Adipocyte (in vitro differentiated cells): ENCODE data around the gene MYO1E.
A peak's percentile ranks its signal among the peaks of the same experiment; 100 is the strongest.

ENCODE experiments used
- DNase-seq: peaks from one replicate; pipeline ENCODE4 v3.0.0-alpha.2; 2015; ENCODE audit warnings: low read depth
- H3K27me3 ChIP-seq: replicated peaks from 2 replicates; pipeline ENCODE4 v1.7.0; 2013; ENCODE audit warnings: mild to moderate bottlenecking, low read length, moderate library complexity; ENCODE audit not compliant: control insufficient read depth, insufficient read depth
- H3K36me3 ChIP-seq: 2 replicates; pipeline ENCODE4 v1.7.0; 2013; ENCODE audit warnings: low read length, mild to moderate bottlenecking, moderate library complexity; ENCODE audit not compliant: control insufficient read depth, insufficient read depth, severe bottlenecking
- H3K4me1 ChIP-seq: 2 replicates; pipeline ENCODE4 v1.7.0; 2013; ENCODE audit warnings: mild to moderate bottlenecking, low read length, moderate library complexity; ENCODE audit not compliant: control insufficient read depth, insufficient read depth
- H3K4me3 ChIP-seq: 2 replicates; pipeline ENCODE4 v1.7.0; 2013; ENCODE audit warnings: mild to moderate bottlenecking, low read length, moderate library complexity
- H3K9ac ChIP-seq: 2 replicates; pipeline ENCODE4 v1.7.0; 2013; ENCODE audit warnings: mild to moderate bottlenecking, low read length, moderate library complexity
- H3K9me3 ChIP-seq: 2 replicates; pipeline ENCODE4 v1.7.0; 2013; ENCODE audit warnings: mild to moderate bottlenecking, low read length, moderate library complexity; ENCODE audit not compliant: control insufficient read depth

Gene MYO1E

GRCh38 chr15:59177317-59177660 is 195.4 kb downstream of the MYO1E start:
- Histone ChIP-seq H3K9me3 (peaks cover 5% of the 10 kb centered on the region), H3K27me3 (no peaks in the 10 kb centered on the region), H3K9ac (no peak overlapping the region), H3K4me3 (no peak overlapping the region), H3K36me3 (peaks cover 48% of the 10 kb centered on the region), H3K4me1 (peaks cover 39% of the 10 kb centered on the region)
- DNase-seq, result no peak

GRCh38 chr15:59176653-59177316 is 195.9 kb downstream of the MYO1E start:
- DNase-seq, result no peak
- peaks cover 46% of the 10 kb centered on the region for H3K36me3 ChIP-seq
- no peak overlapping the region for H3K4me3 ChIP-seq
- H3K9ac ChIP-seq, result no peak overlapping the region
- peaks cover 4% of the 10 kb centered on the region for H3K9me3 ChIP-seq
- peaks cover 39% of the 10 kb centered on the region for H3K4me1 ChIP-seq
- no peaks in the 10 kb centered on the region for H3K27me3 ChIP-seq

- Histone ChIP-seq H3K9ac (peak overlapping the region; percentile 67), H3K4me1 (peaks cover 41% of the 10 kb centered on the region), H3K27me3 (no peaks in the 10 kb centered on the region), H3K4me3 (peak overlapping the region; percentile 23), H3K36me3 (peaks cover 41% of the 10 kb centered on the region), H3K9me3 (no peaks in the 10 kb centered on the region)
- peak; percentile 89 for DNase-seq
Observed at GRCh38 chr15:59174835-59175831, 197.5 kb downstream of the MYO1E start.

- peak overlapping the region; percentile 67 for H3K9ac ChIP-seq
- DNase-seq, result no peak
- H3K36me3 ChIP-seq, result peaks cover 36% of the 10 kb centered on the region
- no peaks in the 10 kb centered on the region for H3K27me3 ChIP-seq
- no peaks in the 10 kb centered on the region for H3K9me3 ChIP-seq
- no peak overlapping the region for H3K4me3 ChIP-seq
- H3K4me1 ChIP-seq, result peaks cover 48% of the 10 kb centered on the region
Observed at GRCh38 chr15:59174151-59174834, 198.4 kb downstream of the MYO1E start.

GRCh38 chr15:59173194-59173593 is 199.5 kb downstream of the MYO1E start:
- H3K4me3 ChIP-seq, result no peak overlapping the region
- H3K9ac ChIP-seq, result no peak overlapping the region
- H3K4me1 ChIP-seq, result peaks cover 59% of the 10 kb centered on the region
- DNase-seq, result no peak
- H3K27me3 ChIP-seq, result no peaks in the 10 kb centered on the region
- H3K36me3 ChIP-seq, result peaks cover 26% of the 10 kb centered on the region
- H3K9me3 ChIP-seq, result no peaks in the 10 kb centered on the region

- no peak overlapping the region for H3K9ac ChIP-seq
- H3K9me3 ChIP-seq, result no peaks in the 10 kb centered on the region
- no peak for DNase-seq
- H3K4me1 ChIP-seq, result peaks cover 64% of the 10 kb centered on the region
- H3K36me3 ChIP-seq, result peaks cover 20% of the 10 kb centered on the region
- H3K4me3 ChIP-seq, result no peak overlapping the region
- no peaks in the 10 kb centered on the region for H3K27me3 ChIP-seq
Observed at GRCh38 chr15:59172289-59172901, 200.3 kb downstream of the MYO1E start.

- Histone ChIP-seq H3K9me3 (no peaks in the 10 kb centered on the region), H3K36me3 (peaks cover 15% of the 10 kb centered on the region), H3K27me3 (no peaks in the 10 kb centered on the region), H3K4me3 (no peak overlapping the region), H3K9ac (peak overlapping the region; percentile 83), H3K4me1 (peaks cover 70% of the 10 kb centered on the region)
- DNase-seq, result no peak
Observed at GRCh38 chr15:59171067-59171397, 201.6 kb downstream of the MYO1E start.

GRCh38 chr15:59170295-59171066 is 202.2 kb downstream of the MYO1E start:
- peak overlapping the region; percentile 83 for H3K9ac ChIP-seq
- H3K9me3 ChIP-seq, result no peaks in the 10 kb centered on the region
- peak; percentile 72 for DNase-seq
- no peak overlapping the region for H3K4me3 ChIP-seq
- H3K27me3 ChIP-seq, result no peaks in the 10 kb centered on the region
- peaks cover 18% of the 10 kb centered on the region for H3K36me3 ChIP-seq
- H3K4me1 ChIP-seq, result peaks cover 70% of the 10 kb centered on the region

- peak; percentile 80 for DNase-seq
- Histone ChIP-seq H3K4me3 (peak overlapping the region; percentile 38), H3K27me3 (no peaks in the 10 kb centered on the region), H3K4me1 (peaks cover 63% of the 10 kb centered on the region), H3K9me3 (no peaks in the 10 kb centered on the region), H3K9ac (peak overlapping the region; percentile 83), H3K36me3 (peaks cover 26% of the 10 kb centered on the region)
Observed at GRCh38 chr15:59169251-59169708, 203.4 kb downstream of the MYO1E start.

GRCh38 chr15:59168536-59168935 is 204.1 kb downstream of the MYO1E start:
- Histone ChIP-seq H3K9me3 (no peaks in the 10 kb centered on the region), H3K36me3 (peaks cover 31% of the 10 kb centered on the region), H3K27me3 (no peaks in the 10 kb centered on the region), H3K4me1 (peaks cover 60% of the 10 kb centered on the region), H3K4me3 (peak overlapping the region; percentile 38), H3K9ac (peak overlapping the region; percentile 35)
- peak; percentile 38 for DNase-seq
